NCI-H2171 treated with DMSO at 0.1 percent for 48 hours (cell line): Measurements from ENCODE around the gene ATF7.
"Not testable (repeated sequence)": the region's sequence is repeated elsewhere in the genome, so short reads cannot be mapped to it uniquely, and the experiment has no call there.

Experiments used
- DNase-seq: peaks from one replicate; lab custom pipeline; 2025; lab: John Stamatoyannopoulos, UW

Gene ATF7

GRCh38 chr12:53565376-53565775, 60.8 kb downstream of the ATF7 start:
- DNase-seq: not testable (repeated sequence)

- DNase-seq: no peak
Measured at GRCh38 chr12:53564941-53565340, 61.2 kb downstream of the ATF7 start.

GRCh38 chr12:53564278-53564677, 61.9 kb downstream of the ATF7 start:
- no peak for DNase-seq

GRCh38 chr12:53563452-53564028, 62.6 kb downstream of the ATF7 start:
- no peak for DNase-seq

- no peak for DNase-seq
Measured at GRCh38 chr12:53561590-53561953, 64.6 kb downstream of the ATF7 start.

- no peak for DNase-seq
Measured at GRCh38 chr12:53560912-53561589, 65.1 kb downstream of the ATF7 start.

- no peak for DNase-seq
Measured at GRCh38 chr12:53560351-53560750, 65.8 kb downstream of the ATF7 start.

GRCh38 chr12:53558631-53559030, 67.6 kb downstream of the ATF7 start:
- no peak for DNase-seq

- no peak for DNase-seq
Measured at GRCh38 chr12:53552361-53553327, 73.5 kb downstream of the ATF7 start.

- peak; percentile 30 for DNase-seq
Measured at GRCh38 chr12:53551889-53552291, 74.3 kb downstream of the ATF7 start.

- no peak for DNase-seq
Measured at GRCh38 chr12:53550595-53550994, 75.6 kb downstream of the ATF7 start.

- not testable (repeated sequence) for DNase-seq
Measured at GRCh38 chr12:53550131-53550530, 76.1 kb downstream of the ATF7 start.

- not testable (repeated sequence) for DNase-seq
Measured at GRCh38 chr12:53548354-53548753, 77.8 kb downstream of the ATF7 start.

GRCh38 chr12:53543539-53543938, 82.6 kb downstream of the ATF7 start:
- DNase-seq: peak; percentile 42

GRCh38 chr12:53539526-53539925, 86.7 kb downstream of the ATF7 start:
- DNase-seq: no peak

- DNase-seq: no peak
Measured at GRCh38 chr12:53538209-53538689, 87.9 kb downstream of the ATF7 start.

GRCh38 chr12:53536962-53537361, 89.2 kb downstream of the ATF7 start:
- no peak for DNase-seq

GRCh38 chr12:53533471-53533870, 92.7 kb downstream of the ATF7 start:
- no peak for DNase-seq

- DNase-seq: peak; percentile 77
Measured at GRCh38 chr12:53532524-53533445, 93.4 kb downstream of the ATF7 start.

GRCh38 chr12:53532021-53532420, 94.2 kb downstream of the ATF7 start:
- peak; percentile 62 for DNase-seq

- no peak for DNase-seq
Measured at GRCh38 chr12:53530920-53531319, 95.3 kb downstream of the ATF7 start.

- DNase-seq: peak; percentile 91
Measured at GRCh38 chr12:53530061-53530460, 96.1 kb downstream of the ATF7 start.
